Choroid plexus epithelial cell (primary cell): Measurements from ENCODE around the gene ARHGEF4.

ENCODE experiments used
- DNase-seq: peaks from one replicate; pipeline ENCODE4 v3.0.0-alpha.2; 2010; ENCODE audit warnings: low read depth
- H3K4me3 ChIP-seq: 2 replicates; pipeline ENCODE4 v1.5.1; 2011; ENCODE audit warnings: low read depth, mild to moderate bottlenecking, control low read depth, low read length, moderate library complexity
- CTCF ChIP-seq: conservative IDR thresholded peaks from 2 replicates; pipeline ENCODE4 v1.5.1; 2011; ENCODE audit warnings: low read depth, mild to moderate bottlenecking, control low read depth, inconsistent platforms, low read length, moderate library complexity

ARHGEF4 gene

GRCh38 chr2:130884503-130884902 is 47.8 kb downstream of the ARHGEF4 start:
- TF ChIP-seq CTCF = no peak

GRCh38 chr2:130887643-130888042 is 50.9 kb downstream of the ARHGEF4 start:
- TF ChIP-seq CTCF = no peak
- H3K4me3 ChIP-seq = no peak overlapping the region
- DNase-seq = no peak

More at GRCh38 chr2:130884503-130884902, 47.8 kb downstream of the ARHGEF4 start:
- no peak overlapping the region for H3K4me3 ChIP-seq
- no peak for DNase-seq

- no peak for DNase-seq
- no peak for TF ChIP-seq CTCF
- no peak overlapping the region for H3K4me3 ChIP-seq
These were observed 54.4 kb downstream of the ARHGEF4 start for GRCh38 chr2:130890941-130891669.

- DNase-seq = no peak
- no peak for TF ChIP-seq CTCF
- H3K4me3 ChIP-seq = no peak overlapping the region
These were observed 55.3 kb downstream of the ARHGEF4 start for GRCh38 chr2:130891966-130892365.

GRCh38 chr2:130892793-130893785 is 56.4 kb downstream of the ARHGEF4 start:
- H3K4me3 ChIP-seq = no peak overlapping the region
- DNase-seq = no peak
- no peak for TF ChIP-seq CTCF

- no peak for DNase-seq
- H3K4me3 ChIP-seq = no peak overlapping the region
- no peak for TF ChIP-seq CTCF
These were observed 57.7 kb downstream of the ARHGEF4 start for GRCh38 chr2:130894326-130894942.
